Effector CD8-positive, alpha-beta T cell (primary cell): ENCODE results near the gene TIGD3.
"Not testable (repeated sequence)": the region's sequence is repeated elsewhere in the genome, so short reads cannot be mapped to it uniquely, and the experiment has no call there.

ENCODE experiments used
- DNase-seq: peaks from one replicate; lab custom pipeline; 2025; lab: John Stamatoyannopoulos, UW

TIGD3 gene

GRCh38 chr11:65325435-65325834 is 29.1 kb upstream of the TIGD3 start:
- no peak for DNase-seq

GRCh38 chr11:65327021-65327420 is 27.5 kb upstream of the TIGD3 start:
- no peak for DNase-seq

- DNase-seq, result no peak
These were observed 25.1 kb upstream of the TIGD3 start for GRCh38 chr11:65329478-65329877.

GRCh38 chr11:65329944-65330403 is 24.6 kb upstream of the TIGD3 start:
- DNase-seq, result peak; percentile 77

- DNase-seq, result no peak
These were observed 24.0 kb upstream of the TIGD3 start for GRCh38 chr11:65330544-65330943.

- DNase-seq, result not testable (repeated sequence)
These were observed 22.0 kb upstream of the TIGD3 start for GRCh38 chr11:65332591-65332990.

GRCh38 chr11:65334696-65335295 is 19.8 kb upstream of the TIGD3 start:
- no peak for DNase-seq

GRCh38 chr11:65338676-65339075 is 15.9 kb upstream of the TIGD3 start:
- DNase-seq, result no peak

GRCh38 chr11:65340226-65340625 is 14.3 kb upstream of the TIGD3 start:
- no peak for DNase-seq

GRCh38 chr11:65341856-65342255 is 12.7 kb upstream of the TIGD3 start:
- no peak for DNase-seq

GRCh38 chr11:65351511-65351910 is 3.0 kb upstream of the TIGD3 start:
- DNase-seq, result no peak

GRCh38 chr11:65352783-65353182 is 1.8 kb upstream of the TIGD3 start:
- no peak for DNase-seq

GRCh38 chr11:65353376-65353775 is 1.2 kb upstream of the TIGD3 start:
- no peak for DNase-seq

- DNase-seq, result no peak
These were observed 669 bp upstream of the TIGD3 start for GRCh38 chr11:65353900-65354264.

GRCh38 chr11:65355013-65355775 is 643 bp downstream of the TIGD3 start:
- peak; percentile 64 for DNase-seq

- DNase-seq, result no peak
These were observed 1.3 kb downstream of the TIGD3 start for GRCh38 chr11:65355776-65356393.

GRCh38 chr11:65356394-65356972 is 1.9 kb downstream of the TIGD3 start:
- no peak for DNase-seq

- no peak for DNase-seq
These were observed 3.4 kb downstream of the TIGD3 start for GRCh38 chr11:65357856-65358356.

GRCh38 chr11:65362320-65362931 is 7.9 kb downstream of the TIGD3 start:
- DNase-seq, result no peak

GRCh38 chr11:65362966-65363365 is 8.4 kb downstream of the TIGD3 start:
- DNase-seq, result no peak

- no peak for DNase-seq
These were observed 9.2 kb downstream of the TIGD3 start for GRCh38 chr11:65363770-65364169.

GRCh38 chr11:65366340-65366773 is 11.8 kb downstream of the TIGD3 start:
- peak; percentile 22 for DNase-seq
